PFSK-1 (cell line): ENCODE data around the gene STRN3.

Experiments used
- POLR2AphosphoS5 ChIP-seq: IDR thresholded peaks from 2 replicates; pipeline ENCODE4 v1.6.1; 2012; ENCODE audit warnings: low read depth, mild to moderate bottlenecking, control low read depth, low read length, moderate library complexity
- TF ChIP-seq, protein P1 (sequence below), 2 experiments: IDR thresholded peaks; 2 replicates each; pipeline versions ENCODE4 v1.6.1 to v1.8.0; 2011 to 2012; ENCODE audit warnings: low read depth in 2 of 2, low read length in 2 of 2, control low read depth in 1 of 2, inconsistent platforms in 1 of 2, mild to moderate bottlenecking in 1 of 2, moderate library complexity in 1 of 2; ENCODE audit not compliant: insufficient read depth in 1 of 2

DNA sequence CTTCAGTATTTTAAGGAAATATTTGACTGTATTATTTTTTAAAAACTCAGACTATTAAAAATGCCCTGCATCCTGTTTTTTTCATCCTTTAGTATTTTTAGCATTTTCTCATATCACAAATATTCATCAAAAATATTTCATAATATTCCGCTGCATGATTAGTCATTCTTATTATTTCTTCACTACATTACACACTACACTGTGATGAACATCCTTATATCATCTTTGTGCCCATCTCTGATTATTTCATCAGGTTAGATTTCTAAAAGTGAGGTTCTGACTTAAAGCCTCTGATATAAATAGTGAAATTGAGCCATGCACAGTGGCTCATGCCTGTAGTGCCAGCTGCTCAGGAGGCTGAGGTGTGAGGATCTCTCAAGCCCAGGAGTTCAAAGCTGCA is 143.7 kb downstream of the STRN3 start:
- TF ChIP-seq POLR2AphosphoS5, result no peak
- TF ChIP-seq, protein P1, sequence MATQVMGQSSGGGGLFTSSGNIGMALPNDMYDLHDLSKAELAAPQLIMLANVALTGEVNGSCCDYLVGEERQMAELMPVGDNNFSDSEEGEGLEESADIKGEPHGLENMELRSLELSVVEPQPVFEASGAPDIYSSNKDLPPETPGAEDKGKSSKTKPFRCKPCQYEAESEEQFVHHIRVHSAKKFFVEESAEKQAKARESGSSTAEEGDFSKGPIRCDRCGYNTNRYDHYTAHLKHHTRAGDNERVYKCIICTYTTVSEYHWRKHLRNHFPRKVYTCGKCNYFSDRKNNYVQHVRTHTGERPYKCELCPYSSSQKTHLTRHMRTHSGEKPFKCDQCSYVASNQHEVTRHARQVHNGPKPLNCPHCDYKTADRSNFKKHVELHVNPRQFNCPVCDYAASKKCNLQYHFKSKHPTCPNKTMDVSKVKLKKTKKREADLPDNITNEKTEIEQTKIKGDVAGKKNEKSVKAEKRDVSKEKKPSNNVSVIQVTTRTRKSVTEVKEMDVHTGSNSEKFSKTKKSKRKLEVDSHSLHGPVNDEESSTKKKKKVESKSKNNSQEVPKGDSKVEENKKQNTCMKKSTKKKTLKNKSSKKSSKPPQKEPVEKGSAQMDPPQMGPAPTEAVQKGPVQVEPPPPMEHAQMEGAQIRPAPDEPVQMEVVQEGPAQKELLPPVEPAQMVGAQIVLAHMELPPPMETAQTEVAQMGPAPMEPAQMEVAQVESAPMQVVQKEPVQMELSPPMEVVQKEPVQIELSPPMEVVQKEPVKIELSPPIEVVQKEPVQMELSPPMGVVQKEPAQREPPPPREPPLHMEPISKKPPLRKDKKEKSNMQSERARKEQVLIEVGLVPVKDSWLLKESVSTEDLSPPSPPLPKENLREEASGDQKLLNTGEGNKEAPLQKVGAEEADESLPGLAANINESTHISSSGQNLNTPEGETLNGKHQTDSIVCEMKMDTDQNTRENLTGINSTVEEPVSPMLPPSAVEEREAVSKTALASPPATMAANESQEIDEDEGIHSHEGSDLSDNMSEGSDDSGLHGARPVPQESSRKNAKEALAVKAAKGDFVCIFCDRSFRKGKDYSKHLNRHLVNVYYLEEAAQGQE (IDR thresholded peaks at IDR 0.05; ENCODE audit: insufficient read depth in 1 of 2, low read depth in 2 of 2, low read length in 2 of 2), result no peak
